Umbilical cord (tissue), 2 donors: ENCODE measurements around the gene PTPRJ. TPM values are rescaled to one million over a fixed set of nuclear protein-coding genes. Genes with fewer than 3 reads are reported as not detected.

Source experiments
- DNase-seq: peaks from one replicate; pipeline ENCODE4 v3.0.0-alpha.2; 2015; ENCODE audit warnings: low spot score
- total RNA-seq: library from RNA; depleted of rRNA; stranded (reverse); fragments of >200 nt; gene quantifications from one replicate; pipeline ENCODE4 v1.2.3, GENCODE V29; 2014; ENCODE audit warnings: low replicate concordance; ENCODE audit not compliant: insufficient read depth

The PTPRJ gene
- total RNA-seq, 1 donor from 2014 or later, result 21.9 TPM

DNA sequence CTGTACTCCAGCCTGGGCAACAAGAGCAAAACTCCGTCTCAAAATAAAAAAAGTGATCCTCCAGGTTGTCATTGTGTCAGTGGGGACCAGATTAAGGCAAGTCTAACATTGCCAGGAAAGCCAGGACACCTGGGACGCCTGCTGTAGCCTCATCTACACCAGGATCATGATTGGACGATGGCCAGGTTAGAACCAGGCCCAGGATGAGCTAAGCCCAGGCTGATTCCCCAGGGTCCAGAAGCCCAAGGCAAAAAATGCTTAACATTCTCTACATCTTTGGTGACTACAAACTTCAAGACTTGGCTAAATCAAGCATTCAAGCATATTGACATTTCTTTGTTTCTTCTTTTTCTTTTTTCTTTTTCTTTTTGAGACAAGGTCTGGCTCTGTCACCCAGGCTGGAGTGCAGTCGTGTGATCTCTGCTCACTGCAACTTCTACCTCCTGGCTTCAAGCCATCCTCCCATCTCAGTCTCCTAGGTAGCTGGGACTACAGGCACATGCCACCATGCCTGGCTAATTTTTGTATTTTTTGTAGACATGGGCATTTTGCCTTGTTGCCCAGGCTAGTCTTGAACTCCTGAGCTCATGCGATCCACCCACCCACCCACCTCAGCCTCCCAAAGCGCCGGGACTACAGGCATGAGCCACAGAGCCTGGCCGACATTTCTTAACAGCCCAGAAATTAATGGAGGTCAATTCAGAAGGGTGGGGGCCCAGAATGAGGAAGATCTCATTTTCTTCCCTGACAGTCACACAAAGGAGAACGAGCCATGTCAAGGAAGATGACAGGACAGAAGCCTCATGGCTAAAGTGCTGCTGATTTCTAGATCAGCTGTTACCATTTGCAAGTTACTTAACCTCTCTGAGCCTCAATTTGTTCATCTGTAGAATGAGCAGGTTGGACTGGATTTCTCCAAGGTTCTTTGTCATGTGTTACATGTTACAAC lies 12.5 kb upstream of the PTPRJ start:
- DNase-seq, result no peak

DNA sequence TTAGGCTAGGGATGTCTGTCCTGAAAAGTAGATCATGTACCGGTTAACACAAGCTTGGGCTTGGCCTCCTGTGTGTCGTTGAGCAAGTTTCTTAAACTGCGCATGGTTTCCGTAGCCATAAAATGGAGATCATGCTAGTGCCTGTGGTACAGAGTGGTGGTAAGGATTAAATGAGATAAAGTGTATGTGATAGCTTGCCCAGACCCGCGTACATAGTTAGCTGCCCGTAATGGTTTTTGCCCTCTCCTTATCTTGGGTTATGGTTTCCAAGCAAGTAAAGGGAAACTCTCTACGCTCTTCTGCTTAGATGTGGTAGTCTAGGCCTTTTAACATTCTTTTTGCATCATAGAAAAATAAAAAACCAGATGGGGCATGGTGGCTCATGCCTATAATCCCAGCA lies 11.0 kb upstream of the PTPRJ start:
- peak; percentile 47 for DNase-seq

DNA sequence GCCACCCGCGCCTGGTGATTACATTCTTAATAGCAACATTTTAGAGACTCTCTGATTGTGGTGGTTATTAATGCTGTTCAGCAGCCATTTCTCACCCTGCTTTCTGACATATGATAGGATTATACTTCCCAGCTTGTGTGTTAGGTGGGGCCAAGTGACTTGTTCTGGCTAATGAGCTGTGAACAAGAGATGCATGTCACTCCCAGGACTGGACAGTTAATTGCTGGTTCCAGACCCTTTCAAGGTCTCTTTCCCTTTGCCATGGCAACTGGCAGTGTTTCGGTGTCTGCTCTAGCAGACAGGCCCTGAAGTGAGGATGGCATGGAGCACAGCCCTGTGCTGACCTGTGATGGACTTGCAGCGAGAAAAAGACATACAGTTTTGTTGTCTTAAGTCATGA lies 8.9 kb upstream of the PTPRJ start:
- DNase-seq, result no peak

DNA sequence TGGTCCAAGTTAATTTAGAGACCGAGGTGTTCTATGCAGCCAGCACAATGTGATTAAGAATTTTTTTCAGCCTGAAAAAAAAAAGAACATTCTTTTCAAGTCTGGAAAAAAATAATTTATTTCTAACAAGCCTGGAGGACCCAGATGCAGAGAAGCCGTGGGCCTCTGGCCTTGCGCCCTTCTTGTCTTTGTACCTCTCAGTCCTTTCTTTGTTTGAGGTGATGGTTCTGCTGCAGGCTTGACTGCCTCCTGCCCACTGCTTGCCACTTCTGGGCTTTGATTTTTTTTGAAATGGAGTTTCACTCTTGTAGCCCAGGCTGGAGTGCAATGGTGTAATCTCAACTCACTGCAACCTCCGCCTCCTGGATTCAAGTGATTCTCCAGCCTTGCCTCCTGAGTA lies 7.2 kb upstream of the PTPRJ start:
- DNase-seq, result no peak

DNA sequence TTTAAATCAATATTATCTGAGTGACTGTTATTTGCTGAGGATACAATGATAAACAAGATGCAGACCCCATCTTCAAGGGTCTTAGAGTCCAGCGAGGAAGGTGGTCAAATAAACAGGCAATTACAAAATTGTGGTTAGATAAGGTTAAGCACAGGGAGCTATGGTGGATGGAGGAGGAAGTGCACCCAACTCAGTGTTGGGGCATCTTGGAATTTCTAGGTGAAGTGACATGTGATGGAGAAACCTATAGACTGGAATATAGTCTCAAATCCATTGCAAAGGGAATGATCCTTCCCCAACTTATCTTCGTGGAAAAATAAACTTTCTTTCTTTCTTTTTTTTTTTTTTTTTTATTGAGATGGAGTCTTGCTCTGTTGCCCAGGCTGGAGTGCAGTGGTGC lies 3.4 kb upstream of the PTPRJ start:
- no peak for DNase-seq

DNA sequence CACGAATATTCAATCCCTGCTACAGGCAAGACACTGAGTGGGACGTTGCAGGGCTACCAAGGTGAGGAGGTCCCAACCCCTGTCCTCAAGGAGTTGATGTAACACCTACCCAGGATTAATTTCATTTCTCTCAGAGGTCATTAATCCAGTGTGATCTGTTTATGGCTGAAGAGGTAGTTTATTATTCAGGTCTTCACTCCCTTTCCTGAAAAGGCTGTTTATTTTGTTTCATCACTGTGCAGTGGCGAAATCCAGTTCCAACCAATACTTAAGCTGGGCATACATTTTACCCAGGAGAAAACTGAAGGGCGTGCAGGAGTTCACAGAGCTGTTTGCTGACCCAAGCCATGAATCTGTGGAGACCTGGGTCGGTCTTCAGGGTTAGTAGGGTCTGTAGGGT lies 2.7 kb upstream of the PTPRJ start:
- DNase-seq, result no peak

DNA sequence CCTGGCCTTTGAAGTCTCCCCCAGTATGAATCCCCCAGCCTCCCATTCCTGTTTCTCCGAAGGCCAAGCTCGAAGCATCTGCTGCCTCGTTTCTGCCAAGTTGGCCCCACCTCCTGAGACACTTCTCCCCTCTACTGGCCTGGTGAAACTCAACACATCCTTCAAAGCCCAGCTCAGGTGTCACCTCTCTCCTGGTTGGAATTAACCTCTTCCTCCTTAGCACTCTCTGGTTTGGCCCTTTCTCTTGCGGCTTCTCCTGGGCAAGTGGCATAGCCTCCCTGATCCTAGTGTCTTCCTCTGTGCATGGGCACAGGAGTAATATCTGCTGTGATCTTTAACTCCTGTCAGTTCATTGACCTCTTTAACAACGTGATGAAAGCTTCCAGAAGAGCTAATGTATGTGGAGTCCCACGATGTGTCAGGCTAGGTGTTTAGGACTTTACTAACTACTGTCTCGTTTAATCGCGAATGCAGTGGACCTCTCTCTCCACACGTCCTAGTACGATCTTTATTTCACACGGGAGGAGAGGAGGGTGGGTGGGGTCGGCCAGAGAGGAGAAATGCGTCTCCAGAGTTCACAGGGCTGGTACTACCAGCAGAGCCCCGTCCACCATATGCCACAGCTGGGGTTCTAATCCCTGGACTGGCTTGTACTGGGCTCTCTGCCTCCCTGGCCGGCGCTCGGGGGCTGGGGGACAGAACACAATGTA lies 826 bp upstream of the PTPRJ start:
- DNase-seq, result peak; percentile 33

DNA sequence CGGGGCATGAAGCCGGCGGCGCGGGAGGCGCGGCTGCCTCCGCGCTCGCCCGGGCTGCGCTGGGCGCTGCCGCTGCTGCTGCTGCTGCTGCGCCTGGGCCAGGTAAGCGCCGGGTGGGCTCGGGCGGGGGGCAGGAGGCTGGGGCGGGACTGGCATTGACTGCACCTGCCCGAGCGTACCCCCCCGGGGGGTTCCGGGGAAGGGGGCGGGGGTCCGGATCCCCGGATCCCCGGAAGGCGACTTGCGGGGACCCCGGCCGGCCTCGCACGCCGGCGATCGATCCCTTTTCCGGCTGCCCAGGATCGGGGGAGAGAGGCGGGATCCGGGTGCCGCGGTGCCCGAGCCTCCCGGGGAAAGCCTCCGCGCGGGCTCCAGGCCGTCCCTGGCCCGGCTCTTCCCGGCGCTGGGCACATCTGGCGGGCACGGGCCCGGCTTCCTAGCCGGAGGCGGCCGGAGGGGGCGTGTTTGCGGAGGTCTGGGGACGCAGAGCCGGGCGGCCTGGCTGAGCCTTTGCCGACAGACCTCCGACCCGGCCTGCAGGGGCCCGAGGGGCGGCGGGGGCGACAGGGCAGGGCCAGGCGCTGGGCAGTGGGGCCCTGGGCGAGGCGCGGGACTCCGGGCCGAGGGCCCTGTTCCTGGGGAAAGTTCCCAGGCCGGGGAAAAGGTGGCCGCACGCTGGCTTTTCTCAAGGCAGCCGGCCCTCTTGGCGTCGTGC lies 705 bp downstream of the PTPRJ start:
- peak; percentile 58 for DNase-seq

DNA sequence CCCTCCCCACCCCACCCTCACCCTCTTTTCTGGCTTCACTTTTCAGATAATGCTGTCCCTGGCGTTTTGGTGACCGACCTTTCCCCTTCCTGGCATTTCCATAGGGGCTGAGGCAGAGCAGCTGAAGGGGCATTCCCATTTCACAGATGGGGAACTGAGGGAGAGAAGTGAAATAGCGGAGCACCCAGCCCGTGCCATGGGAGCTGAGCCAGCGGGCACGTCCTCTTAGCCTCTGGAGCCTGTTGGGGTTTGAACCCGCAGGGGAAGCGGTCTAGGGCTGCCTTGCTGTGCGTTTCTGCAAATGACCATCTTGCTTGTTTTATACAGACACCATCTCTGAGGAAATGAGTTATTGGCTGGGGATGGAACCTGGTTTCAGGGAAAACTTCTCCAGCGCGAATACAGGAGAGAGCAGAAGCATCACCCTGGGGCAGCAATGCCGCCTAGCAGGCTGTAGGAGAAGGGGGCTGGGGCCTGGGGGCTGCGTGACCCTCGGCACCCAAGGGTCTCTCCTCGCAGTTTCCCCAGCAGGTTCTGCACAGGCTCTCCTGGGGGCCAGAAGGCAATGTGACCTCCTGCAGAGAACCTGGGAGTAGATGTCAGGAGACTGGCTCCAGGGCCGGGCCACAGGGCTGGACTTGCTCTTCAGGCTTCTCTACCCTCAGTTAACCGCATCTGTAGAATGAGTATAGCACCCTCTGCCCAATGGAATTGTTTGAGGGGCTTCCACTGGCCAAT lies 1.5 kb downstream of the PTPRJ start:
- no peak for DNase-seq

DNA sequence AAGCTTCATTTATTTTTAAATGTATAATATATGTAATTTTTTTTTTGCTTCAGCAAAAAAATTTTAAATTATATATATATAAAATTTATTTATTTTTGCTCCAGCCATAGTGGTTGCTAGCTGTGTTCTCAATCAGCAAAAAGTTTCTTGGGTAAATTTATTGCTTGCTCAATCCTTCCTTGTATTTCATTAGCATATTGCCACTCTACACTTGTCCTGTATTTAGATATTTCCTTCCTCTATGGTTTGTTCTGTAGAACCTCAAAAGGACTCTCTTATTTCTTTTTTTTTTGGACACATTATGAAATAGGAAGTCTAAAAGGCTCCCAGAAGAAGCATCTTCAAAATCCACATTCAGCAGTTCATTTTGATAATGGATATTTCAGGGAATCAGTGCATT lies 2.3 kb downstream of the PTPRJ start:
- no peak for DNase-seq

DNA sequence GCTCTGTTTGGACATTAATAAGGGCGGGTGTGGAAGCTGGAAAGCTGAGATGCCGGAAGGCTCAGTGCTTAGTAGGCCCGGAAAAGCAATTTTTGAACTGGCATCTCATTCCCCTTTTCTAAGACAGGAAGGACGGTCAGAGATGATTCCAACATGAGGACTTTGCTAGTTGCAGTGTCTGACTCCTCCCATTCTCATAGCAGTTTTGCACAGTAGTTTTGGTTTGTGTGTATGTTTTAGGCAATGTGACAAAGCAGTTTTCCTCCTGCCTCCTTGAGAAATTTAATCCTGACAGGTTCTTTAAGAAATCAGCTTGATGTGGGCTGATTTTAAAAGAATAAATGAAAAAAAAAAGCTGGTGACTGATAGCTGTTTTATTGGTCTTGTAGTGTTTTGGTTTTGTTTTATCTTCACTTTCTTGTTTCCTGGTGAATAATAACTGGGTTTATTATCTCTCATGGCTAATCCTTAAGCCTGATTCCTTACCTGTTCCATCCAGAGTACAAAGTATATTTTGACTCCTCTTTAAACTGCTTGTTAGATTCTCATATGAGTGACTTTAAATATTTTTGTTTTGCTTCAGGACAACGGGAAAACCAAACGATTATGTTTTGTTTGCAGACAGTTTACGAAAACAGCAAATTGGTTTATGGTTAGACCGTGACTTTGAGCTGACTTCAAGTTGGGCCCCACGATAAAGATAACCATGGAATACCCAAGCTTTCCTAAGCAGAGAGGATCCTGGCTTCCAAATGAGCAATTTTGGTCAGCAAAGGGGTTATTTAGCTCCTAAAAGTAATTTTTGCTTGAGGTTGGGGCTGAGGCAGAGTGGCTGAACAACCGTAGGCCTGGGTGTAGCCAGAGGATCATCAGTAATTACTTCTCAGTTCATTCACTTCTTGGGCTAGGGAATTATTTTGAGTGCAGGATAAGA lies 3.4 kb downstream of the PTPRJ start:
- peak; percentile 56 for DNase-seq

DNA sequence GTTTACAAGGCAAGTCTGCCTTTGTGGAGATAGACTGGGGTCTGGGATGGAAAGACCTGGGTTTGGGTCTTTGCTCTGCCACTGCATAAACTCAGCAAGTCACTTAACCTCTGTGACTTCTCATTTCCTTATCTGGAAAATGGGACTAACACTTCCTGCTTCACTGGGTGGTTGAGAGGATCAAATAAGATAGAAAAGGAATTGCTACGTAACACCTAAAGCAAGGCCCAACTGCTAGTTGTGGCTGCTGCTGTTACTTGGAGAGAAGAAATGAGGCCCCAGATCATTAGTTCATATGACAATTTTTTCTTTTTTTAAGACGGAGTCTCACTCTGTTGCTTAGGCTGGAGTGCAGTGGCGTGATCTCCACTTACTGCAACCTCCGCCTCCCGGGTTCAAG lies 5.9 kb downstream of the PTPRJ start:
- no peak for DNase-seq

DNA sequence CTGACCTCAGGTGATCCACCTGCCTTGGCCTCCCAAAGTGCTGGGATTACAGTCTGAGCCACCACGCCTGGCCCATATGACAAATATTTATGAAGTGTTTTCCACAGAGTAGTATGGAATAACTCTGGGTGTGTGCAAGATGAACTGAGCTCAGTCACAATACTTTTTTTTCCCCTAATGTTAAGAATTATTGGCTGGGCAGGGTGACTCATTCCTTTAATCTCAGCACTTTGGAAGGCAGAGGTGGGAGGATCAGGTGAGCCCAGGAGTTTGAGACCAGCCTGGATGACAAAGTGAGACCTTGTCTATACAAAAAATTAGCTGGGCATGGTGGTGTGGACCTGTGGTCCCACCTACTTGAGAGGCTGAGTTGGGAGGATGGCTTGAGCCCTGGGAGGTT lies 6.4 kb downstream of the PTPRJ start:
- no peak for DNase-seq

DNA sequence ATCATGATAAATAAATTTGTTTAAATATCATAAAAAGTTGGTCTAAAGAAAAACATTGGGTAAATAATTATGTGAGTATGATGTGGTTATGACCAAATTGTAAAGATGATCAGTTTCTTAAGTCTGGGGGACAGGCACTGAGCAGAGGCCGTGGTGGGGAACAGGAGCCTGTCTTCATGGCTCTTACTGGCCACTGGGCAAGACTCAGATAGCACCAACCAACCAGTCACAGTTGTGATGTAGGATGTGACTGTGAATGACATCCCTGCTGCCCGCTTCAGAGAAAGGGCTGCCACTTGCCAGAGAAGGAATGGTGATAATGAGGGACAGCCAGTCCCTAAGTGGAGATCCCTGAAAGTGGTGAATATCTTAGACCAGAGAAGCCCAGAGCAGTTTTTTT lies 7.0 kb downstream of the PTPRJ start:
- DNase-seq, result no peak

DNA sequence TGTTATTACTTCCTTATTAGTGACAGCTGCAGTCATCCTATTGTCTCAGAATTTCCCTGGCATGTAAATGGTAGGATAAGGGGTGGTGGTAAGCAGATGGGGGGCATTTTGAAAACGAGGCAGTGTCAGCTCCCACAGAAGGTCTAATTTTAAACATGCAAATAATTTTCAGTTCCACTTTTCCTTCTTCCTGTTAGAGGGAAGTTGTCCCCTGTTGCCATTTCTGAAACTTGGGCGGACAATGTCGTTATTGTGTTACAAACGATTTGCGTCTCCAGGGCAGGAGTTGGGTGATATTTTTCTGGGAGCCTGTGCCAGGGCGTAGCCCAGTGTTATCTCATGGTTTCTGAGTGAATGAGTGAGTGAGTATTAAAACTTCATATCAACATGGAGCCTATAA lies 7.4 kb downstream of the PTPRJ start:
- peak; percentile 14 for DNase-seq

DNA sequence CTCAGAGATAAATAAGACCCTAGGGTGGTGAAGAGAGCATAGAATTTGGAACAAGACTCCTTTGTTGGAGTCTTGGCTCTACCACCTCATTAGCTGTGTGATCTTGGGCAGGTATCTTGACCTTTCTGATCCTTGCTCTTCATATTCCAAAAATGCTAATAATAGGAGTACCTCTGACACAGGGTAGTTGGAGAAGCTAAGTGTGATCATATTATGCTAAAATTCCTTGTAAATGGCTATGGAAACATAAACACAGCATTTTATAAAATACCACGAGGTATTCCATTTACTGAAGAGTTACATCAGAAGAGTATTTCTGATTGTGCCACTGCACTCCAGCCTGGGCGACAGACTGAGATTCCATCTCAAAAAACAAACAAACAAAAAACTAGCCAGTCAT lies 9.4 kb downstream of the PTPRJ start:
- DNase-seq, result no peak

DNA sequence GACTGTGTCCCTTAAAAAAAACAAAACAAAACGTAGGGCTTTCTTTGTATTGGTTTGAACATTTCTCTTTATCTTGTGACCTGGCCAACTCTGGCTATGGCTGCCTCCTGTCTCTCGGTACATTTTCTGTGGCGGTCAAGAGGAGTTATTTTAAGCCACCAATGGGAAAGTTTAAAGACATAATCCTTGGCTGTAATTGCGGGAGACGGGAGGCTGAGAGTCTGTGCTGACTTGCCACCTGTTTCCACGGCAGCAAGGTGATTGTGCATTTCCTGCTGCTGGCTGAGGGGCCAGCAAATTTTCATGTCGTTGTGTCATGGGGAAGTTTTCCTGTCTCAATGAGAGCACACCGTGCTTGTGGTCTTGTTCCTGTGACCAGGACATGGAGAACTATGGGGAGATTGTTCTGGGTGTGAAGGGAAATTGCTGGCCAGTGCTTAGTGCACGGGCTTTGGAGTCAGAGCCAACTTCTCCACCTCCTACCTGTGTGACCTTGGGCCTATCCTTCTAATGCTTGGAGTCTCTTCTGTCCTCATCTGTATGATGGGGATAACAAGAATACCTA lies 11.0 kb downstream of the PTPRJ start:
- no peak for DNase-seq

DNA sequence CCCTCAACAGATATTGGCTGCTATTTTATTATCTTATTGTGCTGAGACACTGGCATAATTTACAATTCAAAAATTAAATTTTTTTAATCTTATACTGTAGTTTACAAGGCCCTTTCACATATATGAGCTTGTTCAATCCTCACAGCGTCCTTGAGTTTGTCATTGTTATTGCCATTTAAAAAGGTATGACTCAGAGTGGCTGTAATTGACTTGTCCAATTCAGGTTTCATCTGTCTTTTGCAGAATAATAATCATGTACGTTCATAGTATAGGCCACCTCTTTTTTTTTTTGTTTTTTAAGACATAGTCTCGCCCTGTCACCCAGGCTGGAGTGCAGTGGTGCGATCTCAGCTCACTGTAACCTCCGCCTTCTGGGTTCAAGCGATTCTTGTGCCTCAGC lies 11.5 kb downstream of the PTPRJ start:
- no peak for DNase-seq

DNA sequence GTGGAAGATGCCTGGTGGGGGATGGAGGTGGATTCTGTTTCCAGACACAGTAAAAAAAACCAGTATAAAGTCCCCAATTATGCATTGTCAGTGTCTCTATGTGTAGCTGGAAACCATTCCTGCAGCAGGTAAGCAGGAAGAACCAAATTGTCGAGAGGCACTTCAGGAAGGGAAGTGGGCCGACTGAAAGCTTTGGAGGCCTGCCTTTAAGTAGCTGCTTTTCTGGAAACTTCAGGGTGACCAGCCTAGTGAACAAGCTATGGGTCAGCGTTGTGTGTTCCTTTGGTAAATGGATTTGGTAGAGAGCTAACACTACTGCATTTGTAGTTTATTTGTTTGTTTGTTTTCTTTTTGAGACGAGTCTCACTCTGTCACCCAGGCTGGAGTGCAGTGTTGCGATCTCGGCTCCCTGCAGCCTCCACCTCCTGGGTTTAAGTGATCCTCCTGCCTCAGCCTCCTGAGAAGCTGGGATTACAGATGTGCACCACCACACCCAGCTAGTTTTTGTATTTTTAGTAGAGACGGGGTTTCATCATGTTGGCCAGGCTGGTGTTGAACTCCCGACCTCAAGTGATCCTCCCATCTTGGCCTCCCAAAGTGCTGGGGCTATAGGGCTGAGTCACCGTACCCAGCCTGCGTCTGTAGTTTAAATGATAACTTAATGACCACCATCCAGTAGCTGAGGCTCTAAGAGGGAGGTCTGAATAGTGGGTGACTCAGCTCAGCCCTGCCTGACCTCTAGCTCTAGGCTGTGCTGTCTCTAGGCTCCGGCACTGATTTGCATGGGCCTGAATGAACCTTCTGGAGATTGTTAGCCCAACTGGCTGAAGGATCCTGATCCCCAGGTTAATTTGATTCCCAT lies 12.8 kb downstream of the PTPRJ start:
- DNase-seq, result no peak
